MM.1S (cell line): Measurements from ENCODE around the gene CPLX1.

Experiments used
- DNase-seq: peaks from one replicate; pipeline ENCODE4 v3.0.0-alpha.2; 2015
- H2AFZ ChIP-seq: fragments of 300-600 bp; sonication (generic); 2 replicates; pipeline ENCODE4 v1.6.0; 2016; ENCODE audit warnings: antibody characterized with exemption, low read length
- H3F3A ChIP-seq: fragments of 300-600 bp; sonication (generic); 2 replicates; pipeline ENCODE4 v1.6.1; 2016; ENCODE audit warnings: mild to moderate bottlenecking, antibody characterized with exemption, low read length, moderate library complexity, mixed read lengths; ENCODE audit not compliant: insufficient read depth
- H3K27ac ChIP-seq: fragments of 300-600 bp; sonication (generic); 2 replicates; pipeline ENCODE4 v1.5.1; 2016; ENCODE audit warnings: mild to moderate bottlenecking, low read length
- H3K27me3 ChIP-seq: fragments of 300-600 bp; sonication (generic); replicated peaks from 2 replicates; pipeline ENCODE4 v1.6.0; 2016; ENCODE audit warnings: low read length; ENCODE audit not compliant: insufficient read depth
- H3K36me3 ChIP-seq: fragments of 300-600 bp; sonication (generic); replicated peaks from 2 replicates; pipeline ENCODE4 v1.6.1; 2016; ENCODE audit warnings: mild to moderate bottlenecking, low read length, mixed read lengths; ENCODE audit not compliant: insufficient read depth
- H3K4me1 ChIP-seq: fragments of 300-600 bp; sonication (generic); 2 replicates; pipeline ENCODE4 v1.6.1; 2016; ENCODE audit warnings: low read length, mixed read lengths
- H3K4me2 ChIP-seq: fragments of 300-600 bp; sonication (generic); 2 replicates; pipeline ENCODE4 v1.6.0; 2016; ENCODE audit warnings: low read depth, low read length
- H3K4me3 ChIP-seq: fragments of 300-600 bp; sonication (generic); 2 replicates; pipeline ENCODE4 v1.5.1; 2016; ENCODE audit warnings: low read length, mixed read lengths
- H3K79me2 ChIP-seq: fragments of 300-600 bp; sonication (generic); 2 replicates; pipeline ENCODE4 v1.6.1; 2016; ENCODE audit warnings: mixed run types, low read length, mixed read lengths
- H3K9ac ChIP-seq: fragments of 300-600 bp; sonication (generic); 2 replicates; pipeline ENCODE4 v1.6.1; 2016; ENCODE audit warnings: low read length, mixed read lengths
- H3K9me2 ChIP-seq: fragments of 300-600 bp; sonication (generic); replicated peaks from 2 replicates; pipeline ENCODE4 v1.6.1; 2016; ENCODE audit warnings: mild to moderate bottlenecking, low read length, mixed read lengths; ENCODE audit not compliant: insufficient read depth
- H3K9me3 ChIP-seq: fragments of 300-600 bp; sonication (generic); replicated peaks from 2 replicates; pipeline ENCODE4 v1.6.1; 2016; ENCODE audit warnings: mild to moderate bottlenecking, low read length, mixed read lengths; ENCODE audit not compliant: insufficient read depth
- H4K20me1 ChIP-seq: fragments of 300-600 bp; sonication (generic); 2 replicates; pipeline ENCODE4 v1.6.1; 2016; ENCODE audit warnings: mild to moderate bottlenecking, low read length, moderate library complexity, mixed read lengths; ENCODE audit not compliant: insufficient read depth
- CTCF ChIP-seq: fragments of 300-600 bp; sonication (generic); IDR thresholded peaks from 2 replicates; pipeline ENCODE4 v1.5.1; 2016; ENCODE audit warnings: antibody characterized with exemption, low read length, mixed read lengths
- EZH2 ChIP-seq: fragments of 300-600 bp; sonication (generic); optimal IDR thresholded peaks from 2 replicates; pipeline ENCODE3; 2017; ENCODE audit warnings: low read depth, mild to moderate bottlenecking, antibody characterized with exemption, low read length, mixed read lengths
- EZH2phosphoT487 ChIP-seq: fragments of 300-600 bp; sonication (generic); IDR thresholded peaks from 2 replicates; pipeline ENCODE4 v1.6.1; 2018; ENCODE audit warnings: antibody characterized with exemption, low read length

Gene CPLX1

GRCh38 chr4:748461-748860 is 77.5 kb downstream of the CPLX1 start:
- Histone ChIP-seq H3K4me1 (no peaks in the 10 kb centered on the region), H3K9ac (no peak overlapping the region), H3F3A (no peaks in the 10 kb centered on the region), H3K9me3 (no peaks in the 10 kb centered on the region), H3K4me2 (no peak overlapping the region), H4K20me1 (no peaks in the 10 kb centered on the region), H3K36me3 (no peaks in the 10 kb centered on the region), H3K27me3 (no peaks in the 10 kb centered on the region), H3K9me2 (no peaks in the 10 kb centered on the region), H3K4me3 (no peak overlapping the region), H3K27ac (no peak overlapping the region), H2AFZ (no peak overlapping the region), H3K79me2 (no peaks in the 10 kb centered on the region)
- no peak for DNase-seq
- TF ChIP-seq CTCF (no peak), EZH2phosphoT487 (no peak), EZH2 (no peak)

DNA sequence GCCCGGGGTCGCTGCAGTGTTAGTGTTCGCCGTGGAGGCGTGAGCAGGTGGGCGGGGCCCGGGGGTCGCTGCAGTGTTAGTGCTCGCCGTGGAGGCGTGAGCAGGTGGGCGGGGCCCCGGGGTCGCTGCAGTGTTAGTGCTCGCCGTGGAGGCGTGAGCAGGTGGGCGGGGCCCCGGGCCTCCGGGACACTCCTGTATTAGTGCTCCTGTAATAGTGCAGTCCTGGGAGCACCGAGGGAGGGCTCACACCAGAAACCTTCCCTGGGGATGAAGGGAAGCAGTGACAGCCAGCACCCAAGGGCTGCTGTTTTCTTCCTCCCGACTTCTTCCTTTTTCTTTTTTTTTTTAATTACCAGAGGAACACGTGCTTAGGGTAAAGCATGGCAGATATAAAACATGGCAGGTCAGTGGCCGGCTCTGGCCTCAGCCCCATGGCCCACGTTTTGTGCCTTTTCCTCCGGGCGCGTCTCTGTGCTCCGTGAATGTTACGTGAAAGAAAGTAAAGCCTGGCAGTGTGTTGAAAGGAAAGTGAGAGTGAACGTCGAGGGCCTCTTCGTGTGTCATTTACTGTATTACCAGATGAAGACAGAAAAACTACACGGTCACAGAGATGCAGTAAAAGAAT is 78.3 kb downstream of the CPLX1 start:
- Histone ChIP-seq H3K27me3 (no peaks in the 10 kb centered on the region), H3K79me2 (no peaks in the 10 kb centered on the region), H3K36me3 (no peaks in the 10 kb centered on the region), H3K9me3 (no peaks in the 10 kb centered on the region), H3K9ac (no peak overlapping the region), H4K20me1 (no peaks in the 10 kb centered on the region), H3K4me2 (no peak overlapping the region), H3F3A (no peaks in the 10 kb centered on the region), H3K4me1 (no peaks in the 10 kb centered on the region), H3K27ac (no peak overlapping the region), H3K4me3 (no peak overlapping the region), H3K9me2 (no peaks in the 10 kb centered on the region), H2AFZ (no peak overlapping the region)
- TF ChIP-seq EZH2 = no peak
- TF ChIP-seq EZH2phosphoT487 = no peak
- no peak for TF ChIP-seq CTCF
- no peak for DNase-seq

- DNase-seq = no peak
- TF ChIP-seq EZH2phosphoT487 (no peak), EZH2 (no peak), CTCF (no peak)
- Histone ChIP-seq H3K4me2 (no peak overlapping the region), H3K27ac (no peak overlapping the region), H3K9me2 (no peaks in the 10 kb centered on the region), H3K27me3 (no peaks in the 10 kb centered on the region), H3K9me3 (no peaks in the 10 kb centered on the region), H3K79me2 (no peaks in the 10 kb centered on the region), H2AFZ (no peak overlapping the region), H3K36me3 (no peaks in the 10 kb centered on the region), H3F3A (no peaks in the 10 kb centered on the region), H4K20me1 (no peaks in the 10 kb centered on the region), H3K4me1 (no peaks in the 10 kb centered on the region), H3K4me3 (no peak overlapping the region), H3K9ac (no peak overlapping the region)
These were observed 81.6 kb downstream of the CPLX1 start for GRCh38 chr4:744212-744841.
